ENCODE data around the gene RABGAP1L. TPM values are rescaled to one million over a fixed set of nuclear protein-coding genes. Genes with fewer than 3 reads are reported as not detected.
"Not testable (repeated sequence)": the region's sequence is repeated elsewhere in the genome, so short reads cannot be mapped to it uniquely, and the experiment has no call there.

RABGAP1L gene
- total RNA-seq, 2 experiments from 2014 or later: 47.4 to 53.3 TPM

GRCh38 chr1:175005085-175005783, 845.9 kb downstream of the RABGAP1L start:
- Mint-ChIP-seq H3K4me1 (peaks cover 57% of the 10 kb centered on the region), H3K36me3 (ENCODE audit: low read depth) (peaks cover 56% of the 10 kb centered on the region), H3K27me3 (no peaks in the 10 kb centered on the region), H3K27ac (no peak overlapping the region), H3K9me3 (no peaks in the 10 kb centered on the region), H3K4me3 (no peak overlapping the region)
- DNase-seq: no peak
- ChIA-PET POLR2A (no interaction called here), CTCF (interaction anchor here (0.6 to 1.5 kb wide), 3 partner anchors 9 to 968 kb away, joined by 3 to 4 read pairs (median 3); partner anchors contain the start of gene MRPS14)

- Mint-ChIP-seq H3K27me3 (no peaks in the 10 kb centered on the region), H3K36me3 (ENCODE audit: low read depth) (peaks cover 70% of the 10 kb centered on the region), H3K27ac (no peak overlapping the region), H3K9me3 (no peaks in the 10 kb centered on the region), H3K4me1 (peaks cover 27% of the 10 kb centered on the region), H3K4me3 (no peak overlapping the region)
- CTCF ChIA-PET: interaction anchor here (1.0 kb wide), 1 partner anchor 9 kb away, joined by 3 read pairs; the partner anchor contains the start of gene CACYBP
- POLR2A ChIA-PET: no interaction called here
- no peak for DNase-seq
These were observed 850.2 kb downstream of the RABGAP1L start for GRCh38 chr1:175009532-175009931.

- ChIA-PET POLR2A (no interaction called here), CTCF (interaction anchor here (0.5 kb wide), 1 partner anchor 593 kb away, joined by 3 read pairs; no protein-coding TSS in a partner anchor)
These were observed 854.1 kb downstream of the RABGAP1L start for GRCh38 chr1:175013445-175013844.

GRCh38 chr1:175015243-175015642, 855.9 kb downstream of the RABGAP1L start:
- Mint-ChIP-seq H3K4me3 (no peak overlapping the region), H3K27ac (no peak overlapping the region), H3K9me3 (no peaks in the 10 kb centered on the region), H3K27me3 (no peaks in the 10 kb centered on the region), H3K36me3 (ENCODE audit: low read depth) (peaks cover 68% of the 10 kb centered on the region), H3K4me1 (peaks cover 11% of the 10 kb centered on the region)
- ChIA-PET CTCF (interaction anchor here (1.4 to 3.0 kb wide), 3 partner anchors 9 to 15 kb away, joined by 4 to 13 read pairs (median 12); partner anchors contain the start of genes CACYBP and MRPS14), POLR2A (no interaction called here)
- DNase-seq: no peak

More at GRCh38 chr1:175013445-175013844, 854.1 kb downstream of the RABGAP1L start:
- Mint-ChIP-seq H3K4me3 (no peak overlapping the region), H3K9me3 (no peaks in the 10 kb centered on the region), H3K27ac (peak overlapping the region; percentile 4), H3K27me3 (no peaks in the 10 kb centered on the region), H3K4me1 (peaks cover 12% of the 10 kb centered on the region), H3K36me3 (ENCODE audit: low read depth) (peaks cover 73% of the 10 kb centered on the region)
- no peak for DNase-seq

GRCh38 chr1:175019524-175019923, 860.2 kb downstream of the RABGAP1L start:
- ChIA-PET CTCF (interaction anchor here (1.4 kb wide), 1 partner anchor 17 kb away, joined by 3 read pairs; no protein-coding TSS in a partner anchor), POLR2A (no interaction called here)
- Mint-ChIP-seq H3K4me3 (no peak overlapping the region), H3K4me1 (peaks cover 35% of the 10 kb centered on the region), H3K36me3 (ENCODE audit: low read depth) (peaks cover 44% of the 10 kb centered on the region), H3K9me3 (peaks cover under 1% of the 10 kb centered on the region), H3K27me3 (no peaks in the 10 kb centered on the region), H3K27ac (no peak overlapping the region)
- DNase-seq: no peak

GRCh38 chr1:175023043-175023921, 864.0 kb downstream of the RABGAP1L start, which contains the start of gene MRPS14:
Gene MRPS14 (minus strand): TSS chr1:175023425. CDS start chr1:175023408, 17 bp downstream.
- peak; percentile 99 for DNase-seq
- Mint-ChIP-seq H3K4me1 (peaks cover 31% of the 10 kb centered on the region), H3K4me3 (peak within 1 kb of the TSS; percentile 89), H3K36me3 (ENCODE audit: low read depth) (peaks cover 21% of the 10 kb centered on the region), H3K27ac (peak within 1 kb of the TSS; percentile 92), H3K27me3 (no peaks in the 10 kb centered on the region), H3K9me3 (peaks cover 5% of the 10 kb centered on the region)
- ChIA-PET POLR2A (interaction anchor here (0.5 to 2.0 kb wide), 4 partner anchors 21 to 1257 kb away, joined by 3 to 8 read pairs (median 4); partner anchors contain the start of gene CACYBP), CTCF (interaction anchor here (0.6 to 2.1 kb wide), 8 partner anchors 8 to 207 kb away, joined by 3 to 12 read pairs (median 4); partner anchors contain the start of gene CACYBP)

GRCh38 chr1:175023922-175024242, 864.6 kb downstream of the RABGAP1L start:
- Mint-ChIP-seq H3K4me3 (peak overlapping the region; percentile 89), H3K27ac (peak overlapping the region; percentile 92), H3K4me1 (peaks cover 31% of the 10 kb centered on the region), H3K36me3 (ENCODE audit: low read depth) (peaks cover 18% of the 10 kb centered on the region)
- ChIA-PET POLR2A (interaction anchor here (1.0 to 2.0 kb wide), 2 partner anchors 25 to 168 kb away, joined by 3 to 8 read pairs; partner anchors contain the start of gene CACYBP), CTCF (interaction anchor here (1.0 to 2.1 kb wide), 5 partner anchors 9 to 131 kb away, joined by 3 to 12 read pairs (median 9); partner anchors contain the start of gene CACYBP)
- not testable (repeated sequence) for H3K27me3 Mint-ChIP-seq, H3K9me3 Mint-ChIP-seq, DNase-seq

- CTCF ChIA-PET: interaction anchor here (1.9 to 2.1 kb wide), 3 partner anchors 10 to 101 kb away, joined by 9 to 12 read pairs (median 11); partner anchors contain the start of gene CACYBP
- POLR2A ChIA-PET: no interaction called here
These were observed 865.5 kb downstream of the RABGAP1L start for GRCh38 chr1:175024773-175025172.

GRCh38 chr1:175033953-175034352, 874.6 kb downstream of the RABGAP1L start:
- ChIA-PET CTCF (interaction anchor here (1.4 kb wide), 1 partner anchor 91 kb away, joined by 4 read pairs; no protein-coding TSS in a partner anchor), POLR2A (no interaction called here)
- H3K27ac Mint-ChIP-seq: no peak overlapping the region
- H3K36me3 Mint-ChIP-seq (ENCODE audit: low read depth): no peaks in the 10 kb centered on the region
- H3K9me3 Mint-ChIP-seq: no peaks in the 10 kb centered on the region
- H3K27me3 Mint-ChIP-seq: no peaks in the 10 kb centered on the region
- H3K4me3 Mint-ChIP-seq: no peak overlapping the region
- peaks cover 11% of the 10 kb centered on the region for H3K4me1 Mint-ChIP-seq
- no peak for DNase-seq

More at GRCh38 chr1:175024773-175025172, 865.5 kb downstream of the RABGAP1L start:
- peaks cover 15% of the 10 kb centered on the region for H3K36me3 Mint-ChIP-seq (ENCODE audit: low read depth)
- no peaks in the 10 kb centered on the region for H3K27me3 Mint-ChIP-seq
- peaks cover 5% of the 10 kb centered on the region for H3K9me3 Mint-ChIP-seq
- no peak for DNase-seq
- peak overlapping the region; percentile 4 for H3K4me3 Mint-ChIP-seq
- H3K27ac Mint-ChIP-seq: peak overlapping the region; percentile 66
- peaks cover 36% of the 10 kb centered on the region for H3K4me1 Mint-ChIP-seq

- DNase-seq: no peak
- Mint-ChIP-seq H3K36me3 (ENCODE audit: low read depth) (no peaks in the 10 kb centered on the region), H3K4me3 (no peak overlapping the region), H3K9me3 (no peaks in the 10 kb centered on the region), H3K4me1 (peaks cover 5% of the 10 kb centered on the region), H3K27me3 (no peaks in the 10 kb centered on the region), H3K27ac (no peak overlapping the region)
- POLR2A ChIA-PET: no interaction called here
- CTCF ChIA-PET: no interaction called here
These were observed 875.5 kb downstream of the RABGAP1L start for GRCh38 chr1:175034775-175035174.

GRCh38 chr1:175035865-175036264, 876.5 kb downstream of the RABGAP1L start:
- Mint-ChIP-seq H3K27me3 (no peaks in the 10 kb centered on the region), H3K9me3 (no peaks in the 10 kb centered on the region), H3K27ac (no peak overlapping the region), H3K4me1 (peaks cover 3% of the 10 kb centered on the region), H3K4me3 (no peak overlapping the region), H3K36me3 (ENCODE audit: low read depth) (no peaks in the 10 kb centered on the region)
- ChIA-PET POLR2A (no interaction called here), CTCF (interaction anchor here (0.8 to 1.5 kb wide), 2 partner anchors 89 to 116 kb away, joined by 3 to 6 read pairs; no protein-coding TSS in a partner anchor)
- DNase-seq: no peak

- DNase-seq: no peak
- Mint-ChIP-seq H3K9me3 (no peaks in the 10 kb centered on the region), H3K36me3 (ENCODE audit: low read depth) (no peaks in the 10 kb centered on the region), H3K27ac (no peak overlapping the region), H3K4me1 (peaks cover 3% of the 10 kb centered on the region), H3K27me3 (no peaks in the 10 kb centered on the region), H3K4me3 (no peak overlapping the region)
- ChIA-PET POLR2A (no interaction called here), CTCF (interaction anchor here (1.5 kb wide), 1 partner anchor 89 kb away, joined by 6 read pairs; no protein-coding TSS in a partner anchor)
These were observed 877.2 kb downstream of the RABGAP1L start for GRCh38 chr1:175036476-175036875.
